Muscle of back (tissue), 11 donors: ENCODE data around the gene CROCC2. TPM values are rescaled to one million over a fixed set of nuclear protein-coding genes. Genes with fewer than 3 reads are reported as not detected.

ENCODE experiments used
- DNase-seq, 3 donors: peaks; one replicate each; pipeline versions ENCODE4 v3.0.0 to v3.0.0-alpha.2; 2013
- polyA plus RNA-seq, 10 donors: library from polyadenylated mRNA; unstranded; fragments of 120-200 nt; gene quantifications; one replicate each; pipeline ENCODE4 v1.2.1, GENCODE V29; 2013; ENCODE audit not compliant: insufficient read length in 10 of 10

The CROCC2 gene
- polyA plus RNA-seq, 10 donors: 0.11 to 1.2 (median 0.24) TPM; not detected in 1

DNA sequence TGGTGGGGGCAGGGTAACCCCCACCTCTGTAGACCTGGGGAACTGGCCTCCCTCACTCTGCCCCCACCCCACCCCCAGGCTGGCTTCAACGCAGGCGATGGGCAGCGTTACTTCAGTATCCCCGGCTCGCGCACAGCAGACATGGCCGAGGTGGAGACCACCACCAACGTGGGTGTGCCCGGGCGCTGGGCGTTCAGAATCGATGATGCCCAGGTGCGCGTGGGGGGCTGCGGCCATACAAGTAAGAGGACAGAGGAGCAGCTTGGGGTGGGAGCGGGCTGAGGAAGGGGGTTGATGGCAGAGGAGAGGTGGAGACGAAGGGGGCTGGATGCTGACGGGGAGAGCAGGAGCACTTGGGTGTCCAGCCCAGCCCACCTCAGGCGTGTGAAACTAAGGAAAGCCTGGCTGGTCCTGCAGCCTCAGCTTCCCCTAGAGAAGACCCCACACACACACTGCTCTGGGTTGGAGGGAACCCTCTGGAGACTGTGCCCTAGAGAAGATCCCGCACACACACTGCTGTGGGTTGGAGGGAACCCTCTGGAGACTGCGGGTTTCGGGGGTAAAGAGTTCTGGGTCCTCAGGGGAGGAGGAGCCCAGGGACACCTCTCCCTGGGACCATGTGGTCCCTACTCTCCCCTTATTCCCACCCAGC is 128.5 kb downstream of the CROCC2 start:
- no peak for DNase-seq

DNA sequence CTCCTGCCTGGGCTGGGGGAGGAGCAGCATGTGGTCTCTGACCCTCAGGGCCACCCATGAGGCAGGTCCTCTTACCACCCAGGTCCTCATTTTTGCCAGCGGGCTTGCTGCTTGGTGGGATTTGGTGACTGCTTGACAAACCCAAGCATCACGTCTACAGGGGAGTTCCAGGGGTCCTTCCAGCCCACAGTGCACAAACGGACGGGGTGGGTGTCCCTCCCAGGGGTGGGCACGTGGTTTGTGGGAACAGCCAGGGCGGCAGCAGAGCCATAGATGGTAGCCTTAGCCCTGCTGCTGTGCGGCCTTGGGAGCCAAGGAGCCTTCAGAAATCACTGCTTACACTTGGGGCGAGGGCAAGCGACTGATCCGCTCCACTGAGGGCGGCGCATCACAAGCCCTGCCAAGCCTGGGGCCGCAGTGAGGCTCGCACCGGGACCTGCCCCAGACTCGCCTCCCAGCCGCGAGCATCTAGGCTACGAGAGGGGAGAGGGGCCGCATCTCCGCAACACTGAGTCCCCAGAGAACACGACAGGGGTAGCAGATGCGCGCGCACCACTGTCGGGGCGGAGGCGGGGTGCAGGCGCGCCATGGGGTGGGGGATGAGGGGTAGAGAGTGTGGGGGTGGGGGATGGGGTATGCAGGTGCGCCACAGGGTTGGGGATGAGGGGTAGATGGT is 129.1 kb downstream of the CROCC2 start:
- no peak for DNase-seq

DNA sequence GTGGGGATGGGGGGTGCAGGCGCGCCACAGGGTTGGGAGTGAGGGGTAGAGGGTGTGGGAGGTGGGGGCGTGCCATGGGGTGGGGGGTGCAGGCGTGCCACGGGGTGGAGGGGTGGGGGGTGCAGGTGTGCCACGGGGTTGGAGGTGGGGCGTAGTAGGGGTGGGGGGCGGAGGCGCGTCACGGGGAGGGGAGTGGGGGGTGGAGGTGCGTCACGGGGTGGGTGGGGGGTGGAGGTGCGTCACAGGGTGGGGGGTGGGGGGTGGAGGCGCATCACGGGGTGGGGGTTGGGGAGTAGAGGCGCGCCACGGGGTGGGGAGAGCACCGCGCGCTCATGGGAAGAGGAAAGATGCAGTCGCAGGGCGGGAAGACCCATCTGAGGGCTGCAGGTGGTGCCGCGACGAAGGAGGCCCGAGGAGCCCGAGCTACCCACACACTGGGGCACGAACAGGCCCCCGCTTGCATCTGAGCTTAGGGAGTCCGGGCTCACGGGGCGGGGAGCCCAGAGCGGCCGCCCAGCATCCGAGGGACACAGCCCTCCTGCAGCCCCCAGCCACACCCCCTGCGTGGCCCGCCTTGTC is 129.8 kb downstream of the CROCC2 start:
- DNase-seq: no peak

DNA sequence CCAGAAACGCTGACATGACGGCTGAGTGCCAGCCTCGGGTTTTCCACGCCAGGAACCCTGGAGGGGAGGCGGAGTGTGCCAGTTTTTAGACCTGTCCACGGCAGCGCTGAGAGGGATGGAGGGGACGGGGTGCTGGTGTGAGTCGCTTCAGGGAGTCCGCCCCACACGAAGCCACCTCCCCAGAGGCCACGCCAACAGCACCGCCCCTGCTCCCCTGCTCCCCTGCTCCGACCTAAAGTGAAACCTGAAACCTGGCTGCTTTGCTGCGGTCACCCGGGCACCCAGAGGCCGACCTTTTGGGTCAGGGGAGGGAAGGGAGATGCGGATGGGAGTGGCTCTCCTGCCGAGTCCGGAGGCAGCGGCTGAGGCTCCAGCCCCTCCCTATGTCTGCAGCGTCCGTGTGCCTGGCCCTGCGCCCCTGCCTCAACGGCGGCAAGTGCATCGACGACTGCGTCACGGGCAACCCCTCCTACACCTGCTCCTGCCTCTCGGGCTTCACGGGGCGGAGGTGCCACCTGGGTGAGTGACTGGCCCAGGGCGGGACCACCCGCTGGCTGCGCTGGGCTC is 130.3 kb downstream of the CROCC2 start:
- peak in 1 of 3 donors; percentile 11 for DNase-seq

DNA sequence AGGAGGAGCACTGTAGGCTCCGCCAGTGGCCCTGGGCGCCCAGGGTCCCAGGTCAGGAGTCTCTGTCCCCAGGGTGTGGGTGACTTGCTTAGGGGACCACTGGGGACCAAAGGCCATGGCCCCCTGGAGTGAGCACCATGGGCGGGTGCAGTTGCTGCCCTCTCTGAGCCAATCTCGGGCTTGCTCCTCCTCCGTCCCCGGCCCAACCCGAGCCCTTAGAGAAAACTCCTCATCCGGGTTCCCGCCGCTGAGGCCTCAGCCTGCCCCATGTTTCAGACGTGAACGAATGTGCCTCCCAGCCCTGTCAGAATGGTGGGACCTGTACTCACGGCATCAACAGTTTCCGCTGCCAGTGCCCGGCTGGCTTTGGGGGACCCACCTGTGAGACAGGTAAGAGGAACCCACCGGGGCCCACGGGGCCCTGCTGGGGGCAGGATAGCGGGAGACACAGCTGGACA is 130.9 kb downstream of the CROCC2 start:
- DNase-seq: no peak

DNA sequence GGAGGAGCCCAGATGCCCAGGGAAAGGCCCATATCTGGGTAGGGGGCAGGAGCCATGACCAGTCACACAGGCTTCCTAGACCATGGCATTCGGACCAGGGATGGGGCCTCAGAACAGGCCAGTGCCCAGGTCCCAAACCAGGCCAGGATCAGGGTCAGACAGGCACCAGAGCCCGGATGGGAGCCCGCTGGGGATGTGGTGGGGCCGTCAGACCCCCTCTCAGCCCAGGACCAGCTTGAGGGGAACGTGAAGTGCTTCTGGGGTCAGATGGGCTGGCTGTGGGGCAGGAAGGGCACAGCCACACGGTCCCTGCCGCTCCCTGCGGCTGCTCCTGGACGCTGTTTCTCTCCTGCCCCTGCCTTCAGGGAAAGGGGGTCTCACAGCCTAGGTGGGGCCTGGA is 131.4 kb downstream of the CROCC2 start:
- DNase-seq: no peak

DNA sequence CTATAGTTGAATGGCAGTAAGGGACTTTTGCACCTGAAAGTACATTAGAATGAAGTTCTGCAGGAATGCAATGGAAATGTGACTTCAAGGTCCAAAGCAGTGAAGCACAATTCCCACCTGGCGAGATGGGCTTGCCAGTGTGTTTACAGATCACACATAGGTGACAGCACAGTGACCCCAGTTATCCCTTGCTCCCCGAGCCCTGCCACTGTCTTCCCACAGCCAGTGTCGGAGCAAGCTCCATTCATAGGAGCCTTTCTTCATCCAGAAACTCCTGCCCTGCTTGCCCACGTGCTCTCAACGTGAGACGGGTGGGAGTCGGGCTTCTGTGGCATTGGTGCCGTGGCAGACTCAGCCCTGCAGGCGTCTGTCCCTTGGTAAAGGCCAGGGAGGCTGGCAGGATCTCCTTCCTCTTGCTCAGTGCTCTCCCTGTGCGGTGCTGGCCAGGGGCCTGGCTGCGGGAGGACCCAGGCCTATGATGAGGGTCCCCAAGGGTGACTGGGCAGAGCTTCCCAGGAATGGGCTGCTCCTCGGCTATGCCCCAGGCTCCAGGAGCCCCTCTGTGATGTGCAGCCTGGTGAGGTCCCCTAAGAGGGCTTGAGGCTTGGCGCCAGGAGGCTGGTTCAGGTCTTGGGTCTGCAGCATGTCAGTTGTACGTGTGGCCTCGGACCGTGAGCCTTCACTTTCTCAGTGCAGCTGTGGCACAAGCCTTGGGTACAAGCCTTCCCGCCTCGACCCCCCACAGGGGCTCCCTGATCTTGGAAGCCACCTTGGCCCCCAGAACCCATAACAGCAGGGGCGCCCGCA is 132.4 kb downstream of the CROCC2 start:
- DNase-seq: no peak

DNA sequence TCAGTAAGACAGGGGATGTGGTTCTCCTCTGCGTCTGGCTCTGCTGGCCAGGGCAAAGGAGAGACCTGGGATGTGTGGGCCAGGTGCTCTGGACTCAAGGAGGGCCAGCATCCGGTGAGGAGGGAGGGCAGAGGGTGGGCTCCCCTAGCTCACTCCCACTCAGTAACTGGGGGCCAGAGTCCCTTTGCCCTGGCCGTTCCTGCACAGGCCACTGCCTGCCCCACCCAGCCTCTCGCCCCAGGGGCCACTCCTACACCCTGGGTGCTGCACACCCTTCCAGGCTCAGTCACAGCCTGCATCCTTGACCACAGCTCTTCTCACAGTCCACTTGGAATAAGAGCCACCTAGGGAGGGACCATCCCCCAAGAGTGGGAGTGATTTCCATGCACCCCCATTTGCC is 133.3 kb downstream of the CROCC2 start:
- no peak for DNase-seq

DNA sequence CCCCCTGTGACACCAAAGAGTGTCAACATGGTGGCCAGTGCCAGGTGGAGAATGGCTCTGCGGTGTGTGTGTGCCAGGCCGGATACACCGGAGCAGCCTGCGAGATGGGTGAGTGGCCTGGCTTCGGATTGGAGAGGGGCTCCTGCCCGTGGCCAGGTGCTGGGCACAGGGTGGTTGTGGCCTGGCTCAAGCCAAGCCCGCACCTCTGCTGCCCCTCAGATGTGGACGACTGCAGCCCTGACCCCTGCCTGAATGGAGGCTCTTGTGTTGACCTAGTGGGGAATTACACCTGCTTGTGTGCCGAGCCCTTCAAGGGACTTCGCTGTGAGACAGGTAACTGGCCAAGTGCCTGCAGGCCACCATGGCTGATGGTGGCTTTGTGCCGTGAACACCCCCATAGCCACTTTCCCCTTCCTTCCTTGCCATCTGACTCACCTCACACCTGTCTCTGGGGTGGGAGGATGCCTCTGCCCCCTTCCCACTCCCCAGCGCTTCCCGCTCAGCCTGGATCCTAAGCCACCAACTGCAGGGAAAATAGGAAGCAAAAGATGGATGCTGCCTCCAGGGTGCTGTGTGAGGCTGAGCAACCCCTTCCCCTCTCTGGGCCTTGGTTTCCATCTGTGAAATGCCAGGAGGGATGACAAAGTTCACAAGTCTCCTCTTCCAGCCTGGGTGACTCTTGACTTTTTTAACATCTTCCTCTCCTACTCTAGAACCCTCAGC is 134.1 kb downstream of the CROCC2 start:
- no peak for DNase-seq

DNA sequence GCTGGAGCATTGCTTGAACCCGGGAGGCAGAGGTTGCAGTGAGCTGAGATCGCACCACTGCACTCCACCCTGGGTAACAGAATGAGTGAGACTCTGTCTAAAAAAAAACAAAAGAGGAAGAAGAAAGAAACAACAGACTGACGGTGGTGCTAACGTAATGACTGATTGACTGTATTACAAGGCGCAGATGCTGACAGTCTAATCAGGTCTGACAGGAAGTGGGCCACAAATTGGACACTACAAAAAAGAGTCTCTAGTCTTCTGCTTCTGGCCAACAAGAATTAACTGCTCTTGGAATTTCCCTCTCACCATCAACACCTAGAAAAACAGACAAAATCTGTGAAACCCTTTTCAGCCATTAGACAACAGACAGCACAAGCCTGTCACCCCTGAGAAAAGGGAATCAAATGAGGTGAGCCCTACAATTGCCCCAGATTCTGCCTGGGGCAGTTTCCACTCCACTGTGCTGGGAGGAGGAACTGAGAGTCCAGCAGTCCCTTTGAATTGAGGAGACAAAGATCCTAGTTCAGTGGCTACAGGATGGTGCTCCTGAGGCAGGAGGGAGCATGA is 135.5 kb downstream of the CROCC2 start:
- DNase-seq: no peak

Other genes starting within 250 kb of the CROCC2 start
- gene AQP12B, start 223.5 kb upstream of the CROCC2 start, polyA plus RNA-seq: 1 to 10 TPM in 4 of 10 donors, under 1 TPM in 6; 0.32 to 1.6 (median 0.74) TPM
- under 1 TPM in 4 of 10 donors, not detected in 6; 0.57 to 0.76 (median 0.65) TPM for gene AQP12A, start 214.5 kb upstream of the CROCC2 start, polyA plus RNA-seq
- gene KIF1A, start 86.1 kb upstream of the CROCC2 start, polyA plus RNA-seq: 1 to 10 TPM; 2.2 to 6.0 (median 4.6) TPM
- under 1 TPM in 2 of 10 donors, not detected in 8; 0.08 to 0.11 TPM for gene AGXT, start 37.5 kb upstream of the CROCC2 start, polyA plus RNA-seq
- gene MAB21L4, start 10.2 kb upstream of the CROCC2 start, polyA plus RNA-seq: 1 to 10 TPM in 1 of 10 donors, under 1 TPM in 3, not detected in 6; 0.12 to 1.5 (median 0.64) TPM
- 1 to 10 TPM; 2.2 to 5.6 (median 3.3) TPM for gene SNED1, start 92.3 kb downstream of the CROCC2 start, polyA plus RNA-seq
- gene MTERF4, start 196.0 kb downstream of the CROCC2 start, polyA plus RNA-seq: 10 to 100 TPM; 25.4 to 49.2 (median 32.9) TPM
- gene PASK, start 243.1 kb downstream of the CROCC2 start, polyA plus RNA-seq: 1 to 10 TPM; 4.1 to 8.3 (median 6.4) TPM
- gene PPP1R7, start 244.1 kb downstream of the CROCC2 start, polyA plus RNA-seq: 10 to 100 TPM; 62.8 to 85.5 (median 79.6) TPM